Measurements from ENCODE around the gene KRT71.

- TF ChIP-seq CTCF (IDR thresholded peaks at IDR 0.05; ENCODE audit: low read depth, low read length, poor library complexity, severe bottlenecking) (no peak), EZH2phosphoT487 (IDR thresholded peaks at IDR 0.05; ENCODE audit: borderline replicate concordance, low read length) (no peak)
Measured at GRCh38 chr12:52494518-52494917, 58.4 kb downstream of the KRT71 start.
